Mucosa of descending colon (tissue), 3 donors: Measurements from ENCODE around the gene MIXL1. TPM values are rescaled to one million over a fixed set of nuclear protein-coding genes. Genes with fewer than 3 reads are reported as not detected.

Source experiments
- ATAC-seq: fragments of 200-7000 bp; cut with Tn5 transposase; one replicate; pipeline ENCODE4 v1.9.1; 2020; ENCODE audit warnings: mild to moderate bottlenecking, moderate library complexity
- DNase-seq, 3 donors: peaks; one replicate each; pipeline ENCODE4 v3.0.0-alpha.2; 2020
- H3K36me3 ChIP-seq: fragments of 200-600 bp; one replicate; pipeline ENCODE4 v1.8.0; 2021; ENCODE audit warnings: low read depth, mild to moderate bottlenecking
- H3K4me1 ChIP-seq: fragments of 200-600 bp; one replicate; pipeline ENCODE4 v1.8.0; 2021; ENCODE audit warnings: low read depth, mild to moderate bottlenecking
- H3K4me3 ChIP-seq: fragments of 200-600 bp; one replicate; pipeline ENCODE4 v1.8.0; 2021; ENCODE audit warnings: mild to moderate bottlenecking
- H3K9me3 ChIP-seq: fragments of 200-600 bp; one replicate; pipeline ENCODE4 v1.8.0; 2021; ENCODE audit warnings: mild to moderate bottlenecking
- CTCF ChIP-seq: fragments of 200-600 bp; IDR thresholded peaks from one replicate; pipeline ENCODE4 v1.8.0; 2022; ENCODE audit warnings: antibody characterized with exemption, mild to moderate bottlenecking
- intact Hi-C, 2 donors: fragments of 100-400 bp; cut with DNase I in 1 of 2; cut with micrococcal nuclease in 1 of 2; formaldehyde crosslinking; loops; one replicate each; pipeline versions ENCODE4 v1.11.0 to v1.11.1; 2022; cut with DNase I, micrococcal nuclease
- total RNA-seq, 3 donors: library from RNA; stranded (reverse); fragmentation: NEBNext Ultra II Directional in 2 of 3; extraction: Animal tissue kit (Norgen Biotek cat#: 25700) in 2 of 3; gene quantifications; one replicate each; pipeline versions ENCODE4 v1.2.1 to v1.2.4, GENCODE V29; 2021 to 2023
- donor health status: DM: no; HTN: no; CAD: no; lungs with moderate emphysema.
- donor health status: DM: no; HTN: no; CAD: no.
- donor health status: DM: no; HTN: yes; CAD: no.

Gene MIXL1
- total RNA-seq, 3 donors from 2014 or later, result 0.16 to 0.38 (median 0.29) TPM

- Histone ChIP-seq H3K36me3 (no peaks in the 10 kb centered on the region), H3K4me3 (no peak overlapping the region), H3K4me1 (peaks cover 4% of the 10 kb centered on the region), H3K9me3 (no peaks in the 10 kb centered on the region)
- intact Hi-C loops, result no loop called here
- peak; percentile 43 to 60 (median 60) for DNase-seq
- peak; percentile 83 for ATAC-seq
- TF ChIP-seq CTCF, result no peak
Observed at GRCh38 chr1:226223786-226224244, 351 bp downstream of the MIXL1 start.

- no peak overlapping the region for H3K4me3 ChIP-seq
- no peak for DNase-seq
- peaks cover 4% of the 10 kb centered on the region for H3K4me1 ChIP-seq
- H3K36me3 ChIP-seq, result no peaks in the 10 kb centered on the region
- no peak for TF ChIP-seq CTCF
- no peak for ATAC-seq
- no peaks in the 10 kb centered on the region for H3K9me3 ChIP-seq
- intact Hi-C loops, result no loop called here
Observed at GRCh38 chr1:226226601-226227000, 3.1 kb downstream of the MIXL1 start.

GRCh38 chr1:226233293-226233692, 9.8 kb downstream of the MIXL1 start:
- H3K4me1 ChIP-seq, result no peaks in the 10 kb centered on the region
- no peaks in the 10 kb centered on the region for H3K9me3 ChIP-seq
- no peak for TF ChIP-seq CTCF
- no peak for ATAC-seq
- intact Hi-C loops, result no loop called here
- DNase-seq, result no peak
- no peak overlapping the region for H3K4me3 ChIP-seq
- H3K36me3 ChIP-seq, result no peaks in the 10 kb centered on the region

GRCh38 chr1:226233806-226234205, 10.3 kb downstream of the MIXL1 start:
- ATAC-seq (no peak), DNase-seq (no peak)
- no peak for TF ChIP-seq CTCF
- no peaks in the 10 kb centered on the region for H3K4me1 ChIP-seq
- H3K4me3 ChIP-seq, result no peak overlapping the region
- intact Hi-C loops, result no loop called here
- no peaks in the 10 kb centered on the region for H3K36me3 ChIP-seq
- H3K9me3 ChIP-seq, result no peaks in the 10 kb centered on the region

- Histone ChIP-seq H3K4me1 (no peaks in the 10 kb centered on the region), H3K9me3 (no peaks in the 10 kb centered on the region), H3K4me3 (no peak overlapping the region), H3K36me3 (no peaks in the 10 kb centered on the region)
- TF ChIP-seq CTCF, result no peak
- intact Hi-C loops, result no loop called here
- ATAC-seq (no peak), DNase-seq (no peak)
Observed at GRCh38 chr1:226236826-226237225, 13.4 kb downstream of the MIXL1 start.

- no peaks in the 10 kb centered on the region for H3K9me3 ChIP-seq
- ATAC-seq, result no peak
- no peak for DNase-seq
- no peak overlapping the region for H3K4me3 ChIP-seq
- no peaks in the 10 kb centered on the region for H3K4me1 ChIP-seq
- no peaks in the 10 kb centered on the region for H3K36me3 ChIP-seq
- intact Hi-C loops, result no loop called here
- TF ChIP-seq CTCF, result no peak
Observed at GRCh38 chr1:226239421-226239820, 16.0 kb downstream of the MIXL1 start.
